ENCODE data around the gene INTS6.

INTS6 gene

GRCh38 chr13:51332566-51333361 lies 120.1 kb downstream of the INTS6 start:
- no peak overlapping the region for H3K4me3 ChIP-seq (ENCODE audit: low read depth, low read length)
- no peak for DNase-seq
- H3K27me3 ChIP-seq (ENCODE audit: insufficient read depth, low read depth, severe bottlenecking), result no peaks in the 10 kb centered on the region
- H3K36me3 ChIP-seq, result no peaks in the 10 kb centered on the region
- no peak for TF ChIP-seq CTCF (IDR thresholded peaks at IDR 0.05; ENCODE audit: low read depth, low read length)
- H3K27ac ChIP-seq, result no peak overlapping the region
- H3K9me3 ChIP-seq (ENCODE audit: severe bottlenecking), result no peaks in the 10 kb centered on the region

GRCh38 chr13:51331354-51331861 lies 121.4 kb downstream of the INTS6 start:
- Histone ChIP-seq H3K27me3 (ENCODE audit: insufficient read depth, low read depth, severe bottlenecking) (no peaks in the 10 kb centered on the region), H3K9me3 (ENCODE audit: severe bottlenecking) (no peaks in the 10 kb centered on the region), H3K36me3 (no peaks in the 10 kb centered on the region), H3K27ac (no peak overlapping the region), H3K4me3 (ENCODE audit: low read depth, low read length) (no peak overlapping the region)
- no peak for DNase-seq
- no peak for TF ChIP-seq CTCF (IDR thresholded peaks at IDR 0.05; ENCODE audit: low read depth, low read length)

- H3K27me3 ChIP-seq (ENCODE audit: insufficient read depth, low read depth, severe bottlenecking), result no peaks in the 10 kb centered on the region
- no peak for DNase-seq
- H3K4me3 ChIP-seq (ENCODE audit: low read depth, low read length), result no peak overlapping the region
- H3K36me3 ChIP-seq, result no peaks in the 10 kb centered on the region
- no peaks in the 10 kb centered on the region for H3K9me3 ChIP-seq (ENCODE audit: severe bottlenecking)
- H3K27ac ChIP-seq, result no peak overlapping the region
- no peak for TF ChIP-seq CTCF (IDR thresholded peaks at IDR 0.05; ENCODE audit: low read depth, low read length)
Measured at GRCh38 chr13:51330791-51331190, 122.0 kb downstream of the INTS6 start.

- TF ChIP-seq CTCF (IDR thresholded peaks at IDR 0.05; ENCODE audit: low read depth, low read length), result no peak
Measured at GRCh38 chr13:51329606-51330005, 123.2 kb downstream of the INTS6 start.

GRCh38 chr13:51328488-51328887 lies 124.3 kb downstream of the INTS6 start:
- no peak for TF ChIP-seq CTCF (IDR thresholded peaks at IDR 0.05; ENCODE audit: low read depth, low read length)
- Histone ChIP-seq H3K36me3 (no peaks in the 10 kb centered on the region), H3K9me3 (ENCODE audit: severe bottlenecking) (no peaks in the 10 kb centered on the region), H3K4me3 (ENCODE audit: low read depth, low read length) (no peak overlapping the region), H3K27me3 (ENCODE audit: insufficient read depth, low read depth, severe bottlenecking) (no peaks in the 10 kb centered on the region), H3K27ac (no peak overlapping the region)
- DNase-seq, result peak; percentile 83

More at GRCh38 chr13:51329606-51330005, 123.2 kb downstream of the INTS6 start:
- no peak for DNase-seq
- no peaks in the 10 kb centered on the region for H3K27me3 ChIP-seq (ENCODE audit: insufficient read depth, low read depth, severe bottlenecking)
- no peaks in the 10 kb centered on the region for H3K9me3 ChIP-seq (ENCODE audit: severe bottlenecking)
- no peaks in the 10 kb centered on the region for H3K36me3 ChIP-seq
- H3K4me3 ChIP-seq (ENCODE audit: low read depth, low read length), result no peak overlapping the region
- no peak overlapping the region for H3K27ac ChIP-seq

All from WERI-Rb-1 (cell line).